GM21528 (cell line): Measurements from ENCODE around the gene MEF2C.

Experiments used
- ATAC-seq: cut with Tn5 transposase; IDR thresholded peaks from one replicate; pipeline ENCODE4 v1.9.1; 2021; ENCODE audit warnings: mild to moderate bottlenecking, moderate library complexity; ENCODE audit not compliant: unreplicated experiment, low FRiP score

The MEF2C gene

GRCh38 chr5:88833371-88834130, 49.4 kb downstream of the MEF2C start:
- ATAC-seq = peak; percentile 39

DNA sequence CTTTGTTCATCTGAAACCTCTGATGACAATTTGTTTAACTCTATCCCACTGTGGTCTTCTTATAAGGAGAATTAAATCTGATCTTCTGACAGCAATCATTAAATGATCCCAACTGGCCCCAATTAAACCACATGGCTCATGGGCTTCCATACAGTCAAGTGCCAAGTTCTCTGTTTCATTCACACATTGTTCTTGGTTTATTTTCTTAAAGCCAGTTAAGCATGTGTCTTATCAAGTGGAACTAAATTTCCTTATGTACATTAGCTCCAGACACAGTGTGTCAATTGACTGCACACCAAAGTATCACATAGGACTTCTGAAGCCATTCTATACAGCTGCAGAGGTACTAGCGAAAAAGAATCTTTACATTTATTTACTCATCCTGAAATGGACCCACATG, 51.2 kb downstream of the MEF2C start:
- no peak for ATAC-seq

GRCh38 chr5:88830567-88830966, 52.4 kb downstream of the MEF2C start:
- ATAC-seq = no peak

GRCh38 chr5:88829775-88830174, 53.2 kb downstream of the MEF2C start:
- no peak for ATAC-seq

DNA sequence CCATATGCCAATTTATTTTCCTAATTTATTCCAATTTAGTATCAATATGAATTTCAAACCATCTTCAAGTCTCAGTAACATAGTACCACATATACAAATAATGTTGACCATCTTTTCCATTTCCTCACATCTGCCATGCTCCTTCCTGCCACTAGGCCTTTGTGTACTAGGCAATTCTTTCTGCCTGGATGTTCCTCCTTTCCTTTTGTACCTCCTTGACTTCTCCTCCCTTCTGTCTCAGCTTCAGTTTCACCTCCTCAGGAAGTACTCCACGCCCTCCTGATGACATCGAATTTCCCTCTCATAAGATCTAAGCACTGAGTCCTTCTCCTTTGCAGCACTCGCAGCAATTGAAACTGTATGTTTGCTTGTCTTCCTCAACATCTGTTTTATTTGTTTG, 53.9 kb downstream of the MEF2C start:
- peak; percentile 15 for ATAC-seq

DNA sequence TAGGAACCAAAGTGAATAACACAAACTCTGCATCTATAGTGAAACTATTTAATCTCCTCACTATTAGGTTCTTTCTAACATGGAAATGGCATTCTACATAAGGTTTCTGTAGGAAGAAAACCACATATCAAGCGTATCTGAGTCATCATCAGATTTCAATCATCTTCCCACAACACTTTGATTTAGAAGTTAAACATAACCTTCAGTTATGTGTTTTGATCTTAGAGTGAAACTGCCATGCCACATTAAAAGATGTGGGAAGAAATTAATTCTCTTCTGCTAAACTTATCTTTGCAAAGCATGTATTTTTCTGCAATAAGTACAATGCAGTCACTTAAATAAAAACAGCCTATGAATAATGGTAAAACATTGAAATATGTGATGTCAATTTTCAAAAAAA, 55.0 kb downstream of the MEF2C start:
- ATAC-seq = no peak

DNA sequence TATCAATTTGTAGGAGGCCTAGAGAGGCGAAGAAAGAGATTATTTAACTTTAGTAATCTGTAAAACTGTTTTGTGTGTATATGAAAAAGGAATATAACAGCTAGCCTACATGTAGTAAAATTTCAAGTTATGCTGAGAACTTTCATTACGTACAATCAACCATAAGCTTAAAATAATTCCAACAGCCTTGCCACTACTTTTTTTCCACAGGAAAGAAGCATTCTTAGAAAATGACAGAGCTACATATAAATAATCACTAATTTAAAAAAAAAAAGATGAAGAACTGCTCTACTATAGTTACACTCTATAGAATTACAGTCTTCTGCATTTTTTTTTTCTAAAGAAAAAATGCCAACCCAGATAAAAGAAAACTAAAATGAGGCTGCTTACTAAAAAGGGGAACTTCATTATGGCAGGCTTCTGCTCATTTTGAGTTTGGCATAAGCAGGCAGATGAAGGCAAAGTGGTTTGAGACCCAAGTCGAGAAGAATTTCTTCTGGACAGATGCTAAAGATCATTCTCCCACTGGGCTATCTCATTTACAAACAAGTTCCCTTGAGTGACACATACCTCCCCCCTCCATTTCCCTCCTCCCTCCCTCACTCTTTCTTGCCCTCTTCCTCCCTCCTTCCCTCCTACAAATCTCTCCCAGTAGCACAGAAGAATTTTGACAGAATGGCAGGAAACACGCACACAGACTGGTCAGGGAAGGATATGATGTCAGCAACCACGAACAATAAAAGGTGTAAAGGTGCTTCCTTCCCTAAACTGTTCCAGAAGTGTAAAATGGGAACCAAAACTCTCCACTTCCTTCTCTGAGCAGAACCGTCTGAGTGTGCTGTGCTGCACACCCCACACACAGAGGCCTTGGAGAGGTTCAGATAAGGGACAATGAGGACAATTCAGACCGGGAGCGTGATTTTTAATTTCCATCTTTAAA, 56.1 kb downstream of the MEF2C start:
- peak; percentile 75 for ATAC-seq

DNA sequence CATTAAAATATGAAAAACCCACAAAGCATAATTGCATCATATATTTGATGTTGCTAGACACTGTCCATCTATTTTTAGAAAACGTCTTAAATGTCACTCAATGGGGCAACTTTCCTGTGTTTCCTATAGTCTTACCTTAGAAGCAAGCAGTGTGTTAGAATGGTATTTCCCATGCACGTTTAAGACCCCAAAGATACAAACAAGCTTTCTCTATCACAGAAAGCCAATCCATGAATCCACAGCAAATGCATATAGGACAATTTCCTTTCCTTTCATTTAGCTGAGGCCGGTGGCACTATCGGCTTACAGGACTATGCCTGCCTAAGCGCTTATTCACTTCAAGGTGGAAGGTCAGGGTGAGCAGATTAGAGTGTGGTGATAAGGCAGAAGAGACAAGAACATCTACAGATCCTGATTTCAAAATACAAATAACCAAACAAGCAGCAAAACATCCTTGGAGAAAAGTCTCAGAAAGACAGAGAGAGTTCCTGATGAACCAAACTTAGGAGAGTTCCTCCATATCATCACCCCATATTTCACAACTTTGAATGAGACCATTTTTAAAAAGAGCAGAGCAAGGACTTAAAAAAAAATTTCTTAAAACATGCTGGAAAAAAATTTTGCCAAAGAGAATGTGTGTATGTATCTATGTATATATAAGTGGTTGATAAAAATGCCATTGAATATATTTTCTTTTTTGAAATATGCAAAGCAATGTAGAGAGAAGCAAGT, 57.2 kb downstream of the MEF2C start:
- ATAC-seq = no peak

DNA sequence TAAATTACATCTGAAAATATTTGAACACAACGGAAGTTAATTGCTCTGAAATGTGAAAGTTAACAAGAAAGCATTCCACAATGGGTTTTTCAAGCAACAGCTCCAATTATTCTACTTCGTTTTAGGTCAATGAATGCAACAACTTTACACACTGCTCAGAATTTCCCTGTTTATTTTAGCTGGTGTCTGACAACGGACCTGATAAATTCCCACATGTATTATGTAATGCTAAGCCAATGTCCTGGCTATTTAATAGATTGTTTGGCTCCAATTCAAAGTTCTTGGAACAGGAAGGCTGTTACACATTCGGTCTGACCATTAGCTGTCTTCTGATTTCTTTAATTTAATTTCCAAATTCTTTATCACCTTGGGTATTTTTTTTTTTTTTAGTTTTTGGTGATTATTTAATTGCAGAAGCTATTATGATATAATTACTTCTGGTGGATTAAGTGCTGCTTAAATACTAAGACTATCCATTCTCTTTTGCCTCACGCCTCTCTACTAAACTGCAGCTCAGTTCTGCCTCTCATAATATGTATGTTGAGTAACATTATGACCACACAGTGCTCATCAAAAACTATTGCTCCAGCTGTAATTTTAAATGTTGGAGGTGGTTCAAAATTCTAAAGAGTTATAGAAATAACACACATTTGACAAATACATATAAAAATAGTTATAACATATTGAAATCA, 57.9 kb downstream of the MEF2C start:
- no peak for ATAC-seq

- ATAC-seq = no peak
These were observed 58.8 kb downstream of the MEF2C start for GRCh38 chr5:88824141-88824540.

DNA sequence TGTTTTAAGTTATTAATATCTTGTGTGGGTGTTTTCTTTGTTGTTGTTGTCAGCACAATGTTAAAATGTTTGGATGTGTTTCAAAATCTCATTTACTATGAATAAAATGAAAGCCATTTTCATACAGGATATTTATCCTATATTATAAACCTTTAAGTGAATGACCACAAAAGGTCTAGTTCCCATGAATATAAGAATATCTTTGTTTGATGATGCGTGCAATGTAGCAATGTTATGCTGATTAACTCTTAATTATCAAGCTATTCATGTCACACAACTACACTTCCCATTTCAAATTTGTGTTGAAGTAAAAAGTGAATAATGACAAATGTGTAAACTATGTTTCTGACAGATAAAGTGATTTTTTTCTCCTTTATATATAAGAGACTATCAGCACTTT, 59.8 kb downstream of the MEF2C start:
- no peak for ATAC-seq

GRCh38 chr5:88821161-88821560, 61.8 kb downstream of the MEF2C start:
- no peak for ATAC-seq

GRCh38 chr5:88820581-88820980, 62.4 kb downstream of the MEF2C start:
- ATAC-seq = no peak

DNA sequence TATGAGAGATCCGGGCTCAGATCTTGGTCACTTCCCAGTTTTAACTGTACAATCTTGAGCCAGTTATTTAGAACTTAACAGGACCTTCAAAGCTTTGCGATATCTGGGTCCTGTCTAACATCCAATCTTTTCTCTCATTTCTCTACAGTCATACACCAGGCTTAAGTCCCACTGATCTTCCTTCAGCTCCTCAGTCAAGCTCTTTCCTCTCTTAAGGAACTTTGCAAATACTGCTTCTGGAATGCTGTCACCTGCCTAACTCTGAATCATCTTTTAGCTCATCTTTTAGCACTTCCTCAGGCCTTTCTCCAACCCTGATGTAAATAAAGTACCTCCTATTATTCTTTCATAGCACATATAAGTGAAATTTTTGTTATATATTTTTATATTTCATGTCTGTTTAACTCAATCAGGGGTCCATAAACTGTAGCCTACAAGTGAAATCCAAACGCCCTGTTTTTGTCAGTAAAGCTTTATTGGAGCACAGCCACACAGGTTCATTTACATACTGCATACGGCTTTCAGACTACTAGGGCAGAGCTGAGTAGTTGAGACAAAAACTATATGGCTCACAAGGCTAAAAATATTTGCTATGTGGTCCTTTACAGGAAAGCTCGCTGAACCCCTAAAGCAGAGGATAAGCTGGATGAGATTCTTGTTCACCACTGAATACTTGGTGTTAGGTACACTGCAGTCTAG, 63.5 kb downstream of the MEF2C start:
- ATAC-seq = no peak

DNA sequence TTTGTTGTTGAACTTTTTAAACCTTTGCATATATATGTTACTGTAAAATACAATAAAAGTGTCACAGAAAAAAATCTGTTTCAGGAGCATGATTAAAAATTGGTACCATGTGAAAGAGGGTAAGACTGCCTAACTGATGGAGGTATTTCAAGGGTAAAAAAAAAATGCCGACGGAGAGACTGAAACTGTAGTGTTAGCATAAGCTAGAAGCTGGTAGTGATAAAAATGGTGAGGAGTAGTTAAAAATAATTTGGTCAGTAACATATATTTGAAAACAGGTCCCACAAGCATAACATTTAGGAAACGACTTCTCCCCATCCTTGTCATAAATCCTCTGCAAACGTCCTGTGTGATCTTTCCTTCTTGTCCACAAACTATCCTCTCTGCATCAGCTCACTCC, 64.7 kb downstream of the MEF2C start:
- ATAC-seq = no peak

- no peak for ATAC-seq
These were observed 66.8 kb downstream of the MEF2C start for GRCh38 chr5:88816195-88816594.

DNA sequence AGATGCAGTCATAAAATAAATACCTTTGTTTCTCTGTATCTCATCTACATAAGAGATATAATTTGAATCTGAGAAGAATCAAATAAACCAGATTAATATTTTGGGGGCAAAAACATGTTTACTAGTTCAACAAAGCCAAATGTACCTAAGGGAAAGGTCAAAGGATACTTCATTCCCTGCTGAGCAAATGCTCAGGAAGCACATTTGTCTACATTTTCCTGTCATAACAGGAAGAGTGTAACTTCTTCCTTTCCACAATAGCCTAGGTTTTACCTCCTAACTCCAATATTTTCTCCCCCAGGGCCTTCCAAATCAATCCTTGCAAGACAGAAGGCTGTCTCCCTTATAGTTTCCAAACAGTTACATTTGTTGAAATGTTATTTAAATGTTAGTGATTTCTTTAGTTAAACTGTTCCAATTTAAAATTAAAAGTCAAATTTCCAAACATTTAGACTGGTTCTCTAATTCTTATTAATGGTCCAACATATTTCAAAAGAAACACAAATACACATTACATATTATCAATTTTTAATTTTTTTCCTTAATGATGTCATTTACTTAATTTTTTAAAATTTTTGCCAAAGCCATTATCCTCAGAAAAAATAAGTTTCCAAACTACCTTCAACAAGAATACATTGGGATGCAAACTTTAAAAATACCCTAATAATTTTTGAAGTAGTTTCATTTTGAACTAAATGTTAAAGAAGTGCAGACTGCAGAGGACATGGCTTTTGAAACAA, 67.8 kb downstream of the MEF2C start:
- ATAC-seq = no peak

- ATAC-seq = no peak
These were observed 69.0 kb downstream of the MEF2C start for GRCh38 chr5:88813805-88814575.
